Gastrocnemius medialis (tissue), 4 donors: ENCODE measurements around the gene ECM1. TPM values are rescaled to one million over a fixed set of nuclear protein-coding genes. Genes with fewer than 3 reads are reported as not detected.

Experiments used
- ATAC-seq, 2 donors: fragments of 150-250 bp; one replicate each; pipeline ENCODE4 v1.9.1; 2016
- DNase-seq, 2 donors: peaks; one replicate each; pipeline ENCODE4 v3.0.0-alpha.2; 2019
- H3K27ac ChIP-seq, 4 donors: fragments of 200-600 bp; sonication (generic); 1 replicate in 1 of 4; 2 replicates in 3 of 4; pipeline ENCODE4 v1.5.1; 2016 to 2018; ENCODE audit warnings: mild to moderate bottlenecking in 2 of 4, moderate library complexity in 1 of 4
- H3K27me3 ChIP-seq, 3 donors: fragments of 200-600 bp; sonication (generic) in 2 of 3; 1 replicate in 1 of 3; 2 replicates in 2 of 3; pipeline versions ENCODE4 v1.5.1 to v1.6.0; 2016 to 2019; ENCODE audit warnings: mild to moderate bottlenecking in 1 of 3, moderate library complexity in 1 of 3
- H3K36me3 ChIP-seq, 2 donors: fragments of 200-600 bp; sonication (generic) in 1 of 2; one replicate each; pipeline ENCODE4 v1.5.1; 2017 to 2018
- H3K4me1 ChIP-seq, 2 donors: fragments of 200-600 bp; sonication (generic) in 1 of 2; one replicate each; pipeline ENCODE4 v1.5.1; 2016 to 2017; ENCODE audit warnings: mild to moderate bottlenecking in 2 of 2
- H3K4me3 ChIP-seq, 4 donors: fragments of 200-600 bp; sonication (generic) in 3 of 4; 1 replicate in 1 of 4; 2 replicates in 3 of 4; pipeline ENCODE4 v1.5.1; 2016 to 2019; ENCODE audit warnings: mild to moderate bottlenecking in 2 of 4
- H3K9me3 ChIP-seq, 3 donors: fragments of 200-600 bp; sonication (generic) in 2 of 3; 1 replicate in 1 of 3; 2 replicates in 2 of 3; pipeline ENCODE4 v1.5.1; 2016 to 2019
- POLR2A ChIP-seq, 2 donors: fragments of 450-650 bp; IDR thresholded peaks; one replicate each; pipeline ENCODE4 v1.6.1; 2017; ENCODE audit warnings: antibody characterized with exemption in 2 of 2, mild to moderate bottlenecking in 2 of 2, moderate library complexity in 2 of 2
- in situ Hi-C, 4 donors: fragments of 200-750 bp; cut with MboI; loops; one replicate each; pipeline versions ENCODE4 v1.15.0 to v1.8.0; 2017; ENCODE audit warnings: low sequenced_read_pairs in 4 of 4
- intact Hi-C: fragments of 100-400 bp; cut with DNase I; formaldehyde crosslinking; loops from one replicate; pipeline ENCODE4 v1.15.1; 2023; ENCODE audit warnings: low total_unique reads
- microRNA-seq, 2 donors: library from miRNA; unstranded; fragments of <30 nt; microRNA quantifications; one replicate each; pipeline ENCODE4, GENCODE V29; 2016; ENCODE audit warnings: borderline replicate concordance in 2 of 2
- total RNA-seq, 4 donors: library from RNA; depleted of rRNA; stranded (reverse); fragments of >200 nt; gene quantifications; one replicate each; pipeline versions ENCODE4 v1.1.0 to v1.2.3, GENCODE V29; 2016
- TF ChIP-seq, protein P1 (sequence below), 5 experiments: fragments of 450-650 bp in 3 of 5; fragments of 200-600 bp in 2 of 5; sonication (generic) in 2 of 5; IDR thresholded peaks in 4 of 5; conservative IDR thresholded peaks in 1 of 5; 1 replicate in 4 of 5; 2 replicates in 1 of 5; pipeline ENCODE4 v1.5.1; 2016 to 2019; ENCODE audit warnings: antibody characterized with exemption in 5 of 5, mild to moderate bottlenecking in 3 of 5, moderate library complexity in 3 of 5

The ECM1 gene
- total RNA-seq, 4 donors from 2014 or later = 1.5 to 8.5 (median 5.6) TPM

DNA sequence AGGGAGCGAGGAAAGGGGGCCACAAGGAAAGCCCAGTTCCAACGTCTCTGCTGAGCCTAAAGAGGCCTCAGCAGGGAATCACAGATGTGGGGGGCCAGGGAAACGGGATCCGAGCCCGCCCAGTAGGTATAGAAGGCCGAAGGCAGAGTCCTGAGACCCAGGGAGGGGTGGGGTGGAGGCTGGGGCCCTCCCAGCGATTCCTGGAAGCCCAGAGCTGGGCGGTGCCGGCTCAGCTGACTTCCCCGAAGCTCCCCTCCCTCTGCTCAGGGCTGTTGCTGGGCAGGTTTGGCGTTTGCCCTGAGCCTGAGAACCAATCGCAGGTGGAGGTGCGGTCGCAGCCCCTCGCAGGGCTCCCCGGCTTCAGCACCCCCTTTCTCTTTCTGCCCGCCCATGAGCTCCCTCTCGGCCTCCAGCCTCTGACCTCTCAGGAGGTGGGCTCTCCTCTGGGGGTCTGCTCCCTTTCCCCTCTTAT is 54.1 kb downstream of the ECM1 start:
- Histone ChIP-seq H3K36me3 (no peaks in the 10 kb centered on the region), H3K9me3 (no peaks in the 10 kb centered on the region), H3K4me3 (peak overlapping the region; percentile 68 to 75 (median 71)), H3K27ac (peak overlapping the region; percentile 100), H3K4me1 (peaks cover 69 to 70% of the 10 kb centered on the region in 2 donors), H3K27me3 (no peaks in the 10 kb centered on the region)
- in situ Hi-C loops = loop anchor here in 3 of 4 donors (5.0 to 10.0 kb wide), 2 partner anchors 63 to 65 kb away; partner anchors contain the start of gene ENSA (in 3 of the 3)
- intact Hi-C loops = loop anchor here (1.0 to 10.0 kb wide), 11 partner anchors 17 to 585 kb away; partner anchors contain the start of genes ARNT, CERS2, CIART and ENSA
- TF ChIP-seq, protein P1, sequence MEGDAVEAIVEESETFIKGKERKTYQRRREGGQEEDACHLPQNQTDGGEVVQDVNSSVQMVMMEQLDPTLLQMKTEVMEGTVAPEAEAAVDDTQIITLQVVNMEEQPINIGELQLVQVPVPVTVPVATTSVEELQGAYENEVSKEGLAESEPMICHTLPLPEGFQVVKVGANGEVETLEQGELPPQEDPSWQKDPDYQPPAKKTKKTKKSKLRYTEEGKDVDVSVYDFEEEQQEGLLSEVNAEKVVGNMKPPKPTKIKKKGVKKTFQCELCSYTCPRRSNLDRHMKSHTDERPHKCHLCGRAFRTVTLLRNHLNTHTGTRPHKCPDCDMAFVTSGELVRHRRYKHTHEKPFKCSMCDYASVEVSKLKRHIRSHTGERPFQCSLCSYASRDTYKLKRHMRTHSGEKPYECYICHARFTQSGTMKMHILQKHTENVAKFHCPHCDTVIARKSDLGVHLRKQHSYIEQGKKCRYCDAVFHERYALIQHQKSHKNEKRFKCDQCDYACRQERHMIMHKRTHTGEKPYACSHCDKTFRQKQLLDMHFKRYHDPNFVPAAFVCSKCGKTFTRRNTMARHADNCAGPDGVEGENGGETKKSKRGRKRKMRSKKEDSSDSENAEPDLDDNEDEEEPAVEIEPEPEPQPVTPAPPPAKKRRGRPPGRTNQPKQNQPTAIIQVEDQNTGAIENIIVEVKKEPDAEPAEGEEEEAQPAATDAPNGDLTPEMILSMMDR (IDR thresholded peaks at IDR 0.05 in 4 of 5, conservative IDR thresholded peaks at IDR 0.05 in 1 of 5) = no peak
- no peak for TF ChIP-seq POLR2A (IDR thresholded peaks at IDR 0.05)
- DNase-seq (peak; percentile 94), ATAC-seq (peak; percentile 54 to 63)

DNA sequence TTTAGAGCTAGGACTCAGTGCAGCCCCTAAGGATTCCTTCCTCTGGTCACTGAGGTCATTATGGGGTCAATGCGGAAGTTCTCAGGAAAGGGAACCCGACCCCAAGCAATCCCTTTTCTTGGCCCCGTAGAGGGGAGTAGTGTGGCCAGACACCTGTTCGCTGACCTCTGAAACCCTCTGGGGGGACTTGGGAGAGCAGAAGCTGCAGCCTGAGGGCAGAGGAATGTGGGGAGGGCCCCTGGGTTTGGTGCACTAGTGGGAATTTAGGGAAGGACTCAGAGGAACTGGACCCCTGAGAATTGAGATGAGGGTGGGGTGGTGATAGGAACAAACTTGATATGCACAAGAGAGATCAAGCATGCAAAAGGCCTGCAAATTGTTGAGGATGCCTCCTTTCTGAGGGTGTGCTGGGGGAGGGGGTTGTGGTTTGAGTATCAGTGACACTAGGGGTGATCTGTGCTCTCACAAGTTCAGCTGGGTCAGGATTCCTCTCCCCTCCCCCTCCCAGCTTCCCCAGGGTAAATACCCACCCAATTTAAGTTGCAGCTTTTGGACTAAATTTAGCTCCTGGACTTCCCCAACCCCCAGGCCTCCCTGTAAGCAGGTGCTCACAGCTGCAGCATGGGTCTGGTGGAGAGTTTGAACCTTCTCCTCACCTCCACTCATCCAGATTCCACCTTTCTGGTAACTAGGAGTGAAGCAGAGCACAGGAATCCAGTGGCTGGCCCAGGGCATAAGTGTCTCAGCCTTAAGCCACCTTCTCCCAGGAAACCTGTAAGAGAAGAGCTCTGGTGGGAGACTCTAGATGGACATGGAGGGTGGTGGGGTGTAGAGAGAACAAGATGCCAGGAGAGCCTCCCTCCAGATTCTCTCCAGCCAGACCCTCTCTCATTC is 54.8 kb downstream of the ECM1 start:
- H3K27ac ChIP-seq = peak overlapping the region; percentile 100
- DNase-seq (peak in 1 of 2 donors; percentile 73), ATAC-seq (peak in 1 of 2 donors; percentile 13)
- peaks cover 76 to 77% of the 10 kb centered on the region in 2 donors for H3K4me1 ChIP-seq
- no peaks in the 10 kb centered on the region for H3K36me3 ChIP-seq
- in situ Hi-C loops = loop anchor here in 3 of 4 donors (5.0 to 10.0 kb wide), 2 partner anchors 62 to 65 kb away; partner anchors contain the start of gene ENSA (in 3 of the 3)
- intact Hi-C loops = loop anchor here (5.0 to 10.0 kb wide), 5 partner anchors 280 to 585 kb away; partner anchors contain the start of genes ARNT, CERS2, CIART and MINDY1
- peak overlapping the region; percentile 68 to 75 (median 71) for H3K4me3 ChIP-seq
- H3K27me3 ChIP-seq = no peaks in the 10 kb centered on the region
- no peaks in the 10 kb centered on the region for H3K9me3 ChIP-seq
- peak in 1 of 2 donors; percentile 19 for TF ChIP-seq POLR2A (IDR thresholded peaks at IDR 0.05)
- TF ChIP-seq, protein P1 (IDR thresholded peaks at IDR 0.05 in 4 of 5, conservative IDR thresholded peaks at IDR 0.05 in 1 of 5) = no peak

Small RNA genes lying within 50 kb of the gene (microRNA-seq; reads per million reads assigned to microRNA genes)
- gene MIR4257 (0 reads per million in 2 donors), gene MIR6878 (0 reads per million in 2 donors)

Other genes starting within 250 kb of the ECM1 start
- gene APH1A, start 239.1 kb upstream of the ECM1 start, total RNA-seq = 10 to 100 TPM; 41.2 to 63.8 (median 54.9) TPM
- gene C1orf54, start 235.3 kb upstream of the ECM1 start, total RNA-seq = 1 to 10 TPM; 1.8 to 5.7 (median 4.8) TPM
- gene CIART, start 225.6 kb upstream of the ECM1 start, total RNA-seq = 10 to 100 TPM in 3 of 4 donors, 1 to 10 TPM in 1; 8.2 to 15.8 (median 11.7) TPM
- 10 to 100 TPM; 27.8 to 46.3 (median 31.5) TPM for gene MRPS21, start 214.2 kb upstream of the ECM1 start, total RNA-seq
- 10 to 100 TPM; 15.6 to 25.0 (median 19.3) TPM for gene PRPF3, start 186.6 kb upstream of the ECM1 start, total RNA-seq
- 10 to 100 TPM; 18.0 to 28.0 (median 23.1) TPM for gene RPRD2, start 144.0 kb upstream of the ECM1 start, total RNA-seq
- 10 to 100 TPM; 15.0 to 26.7 (median 18.4) TPM for gene TARS2, start 20.7 kb upstream of the ECM1 start, total RNA-seq
- not detected for gene FALEC, start 7.6 kb downstream of the ECM1 start, total RNA-seq
- gene ADAMTSL4, start 41.3 kb downstream of the ECM1 start, total RNA-seq = 10 to 100 TPM in 2 of 4 donors, 1 to 10 TPM in 2; 5.6 to 30.0 (median 10.7) TPM
- gene MCL1, start 71.5 kb downstream of the ECM1 start, total RNA-seq = 100 to 1,000 TPM; 136 to 199 (median 176) TPM
- 100 to 1,000 TPM; 164 to 302 (median 219) TPM for gene ENSA, start 121.5 kb downstream of the ECM1 start, total RNA-seq
- gene GOLPH3L, start 189.0 kb downstream of the ECM1 start, total RNA-seq = 10 to 100 TPM in 3 of 4 donors, 1 to 10 TPM in 1; 9.8 to 18.6 (median 15.7) TPM
- under 1 TPM in 1 of 4 donors, not detected in 3; 0.36 TPM for gene HORMAD1, start 212.8 kb downstream of the ECM1 start, total RNA-seq